ENCODE data around the gene SPEF2.
A peak's percentile ranks its signal among the peaks of the same experiment; 100 is the strongest.

The SPEF2 gene

DNA sequence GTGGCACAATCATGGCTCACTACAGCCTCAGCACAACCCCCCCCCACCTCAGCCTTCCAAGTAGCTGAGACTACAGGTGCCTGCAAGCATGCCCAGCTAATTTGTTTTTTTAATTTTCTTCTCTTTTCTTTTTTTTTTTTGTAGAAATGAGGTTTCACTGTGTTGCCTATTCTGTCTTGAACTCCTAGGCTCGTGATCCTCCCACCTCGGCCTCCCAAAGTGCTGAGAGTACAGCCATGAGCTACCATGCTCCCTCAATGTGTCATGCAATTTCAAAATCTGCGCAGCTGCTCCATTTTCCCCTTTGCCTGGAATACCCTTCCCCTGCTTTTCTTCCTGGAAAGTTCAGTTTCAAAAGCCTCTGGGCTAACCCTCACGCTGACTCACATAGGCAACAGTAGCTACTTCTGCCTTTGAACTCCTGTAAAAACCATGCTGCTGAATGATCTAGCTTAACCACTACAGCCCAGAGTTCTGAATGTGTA is 168.0 kb downstream of the SPEF2 start:
- peak; percentile 30 for DNase-seq

DNA sequence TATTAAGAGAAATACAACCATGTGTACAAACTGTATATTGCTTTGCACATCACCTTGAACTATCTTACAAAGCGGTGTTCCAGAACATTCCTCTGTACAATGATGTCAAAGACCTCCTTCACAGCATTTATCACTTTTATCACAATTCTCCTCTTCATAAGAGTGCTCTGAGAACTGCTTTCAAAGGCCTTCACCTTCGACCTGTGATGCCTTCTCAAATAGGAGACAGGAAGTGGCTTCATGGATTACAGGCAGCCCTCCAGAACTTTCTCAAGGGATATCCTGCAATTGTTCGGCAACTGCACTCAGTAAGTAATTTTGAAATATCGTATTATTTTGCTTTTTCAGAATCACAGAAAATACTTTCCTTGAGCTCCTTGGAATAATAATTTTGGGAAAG is 171.1 kb downstream of the SPEF2 start:
- DNase-seq = no peak

- no peak for DNase-seq
Observed at GRCh38 chr5:35789732-35790456, 172.2 kb downstream of the SPEF2 start.

GRCh38 chr5:35790457-35790822 is 172.8 kb downstream of the SPEF2 start:
- DNase-seq = no peak

- no peak for DNase-seq
Observed at GRCh38 chr5:35794328-35794619, 176.6 kb downstream of the SPEF2 start.

- DNase-seq = no peak
Observed at GRCh38 chr5:35794684-35795375, 177.2 kb downstream of the SPEF2 start.

- DNase-seq = no peak
Observed at GRCh38 chr5:35799181-35799580, 181.5 kb downstream of the SPEF2 start.

GRCh38 chr5:35799753-35800152 is 182.1 kb downstream of the SPEF2 start:
- DNase-seq = no peak

GRCh38 chr5:35803191-35803651 is 185.6 kb downstream of the SPEF2 start:
- no peak for DNase-seq

- DNase-seq = no peak
Observed at GRCh38 chr5:35804201-35804653, 186.6 kb downstream of the SPEF2 start.

DNA sequence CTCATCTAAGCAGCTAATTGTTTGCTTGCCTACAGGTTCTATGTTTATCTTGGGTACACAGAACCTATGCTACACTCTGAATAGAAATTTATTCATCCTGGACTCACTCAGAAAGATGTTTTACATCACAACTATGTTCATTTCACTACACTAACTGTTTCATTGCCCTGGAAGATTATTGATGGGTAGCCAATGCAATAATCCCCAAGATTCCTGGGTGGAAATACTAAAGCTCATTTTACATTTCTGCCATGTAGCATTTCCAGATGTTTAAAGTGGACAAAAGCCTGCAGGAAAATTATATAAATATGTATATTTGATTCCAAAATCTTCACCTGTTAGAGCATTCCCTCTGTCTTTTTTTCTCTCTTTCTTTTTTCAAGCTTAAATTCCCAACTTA is 187.2 kb downstream of the SPEF2 start:
- no peak for DNase-seq

GRCh38 chr5:35810601-35811000 is 192.9 kb downstream of the SPEF2 start:
- DNase-seq = no peak

DNA sequence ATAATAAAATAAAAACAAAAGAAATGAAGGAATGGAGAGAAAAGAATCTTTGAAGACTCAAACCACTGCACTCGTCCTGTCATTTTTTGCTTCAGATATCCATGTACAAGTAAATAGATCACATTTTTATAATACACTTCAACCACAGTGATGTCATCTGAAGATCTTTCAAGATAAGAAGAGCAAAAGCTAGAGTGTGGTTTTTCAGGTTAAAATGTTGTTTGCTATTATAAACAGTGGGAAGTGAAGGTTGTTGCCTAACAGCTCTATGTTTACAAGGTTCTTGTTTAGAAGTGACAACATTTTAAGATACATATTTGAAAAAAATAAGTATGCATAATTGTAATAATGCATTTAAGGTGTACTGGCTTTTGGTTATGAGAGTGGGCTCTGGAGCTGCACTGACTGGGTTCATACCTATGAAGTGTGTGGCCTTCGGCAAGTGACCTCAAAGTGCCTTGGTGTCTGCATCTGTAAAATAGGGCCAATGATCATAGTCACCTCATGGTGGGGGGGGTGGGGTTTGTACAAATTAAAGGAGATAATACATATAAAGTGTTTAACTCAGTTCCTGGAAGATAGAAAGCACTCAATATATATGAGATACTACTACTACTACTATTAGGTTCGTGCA is 193.6 kb downstream of the SPEF2 start:
- DNase-seq = no peak

- no peak for DNase-seq
Observed at GRCh38 chr5:35813521-35813920, 195.9 kb downstream of the SPEF2 start.

DNA sequence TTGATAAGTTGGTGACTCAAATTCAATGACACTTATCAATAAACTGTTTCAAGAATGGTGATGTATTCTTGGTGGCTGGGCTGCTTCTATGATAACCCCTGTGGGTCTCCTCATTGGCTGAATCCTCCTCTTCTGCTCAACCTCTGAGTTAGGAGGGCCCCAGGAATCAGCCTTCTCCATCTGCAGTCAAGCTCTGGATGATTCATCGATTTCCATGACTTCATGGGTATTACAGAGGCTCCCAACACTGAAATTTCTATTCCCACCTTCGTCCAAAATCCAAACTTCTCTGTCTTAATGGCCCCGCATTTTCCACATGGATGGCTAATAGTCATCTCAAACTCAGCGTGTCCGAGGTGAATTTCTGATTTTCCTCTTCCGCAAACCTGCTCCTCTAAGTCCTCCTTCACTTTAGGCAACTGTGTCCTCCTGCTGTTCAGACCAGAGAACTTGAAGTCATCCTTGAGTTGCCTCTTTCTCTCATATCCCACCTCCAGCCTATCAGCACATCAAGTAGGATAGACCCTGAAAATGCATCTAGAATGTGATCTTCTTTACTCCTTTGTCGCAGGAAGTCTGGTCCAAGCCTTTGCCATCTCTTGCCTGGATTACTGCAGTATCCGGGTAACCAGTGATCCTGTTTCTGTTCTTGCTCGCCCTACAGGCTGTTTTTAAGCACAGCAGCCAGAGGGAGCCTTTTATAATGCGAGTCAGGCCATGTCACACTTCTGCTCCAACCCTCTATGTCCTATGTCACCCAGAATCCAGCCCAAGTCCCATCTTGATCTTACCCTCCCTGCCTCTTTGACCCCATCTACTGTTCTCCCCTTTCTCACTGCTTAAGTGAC is 197.7 kb downstream of the SPEF2 start:
- DNase-seq = no peak

DNA sequence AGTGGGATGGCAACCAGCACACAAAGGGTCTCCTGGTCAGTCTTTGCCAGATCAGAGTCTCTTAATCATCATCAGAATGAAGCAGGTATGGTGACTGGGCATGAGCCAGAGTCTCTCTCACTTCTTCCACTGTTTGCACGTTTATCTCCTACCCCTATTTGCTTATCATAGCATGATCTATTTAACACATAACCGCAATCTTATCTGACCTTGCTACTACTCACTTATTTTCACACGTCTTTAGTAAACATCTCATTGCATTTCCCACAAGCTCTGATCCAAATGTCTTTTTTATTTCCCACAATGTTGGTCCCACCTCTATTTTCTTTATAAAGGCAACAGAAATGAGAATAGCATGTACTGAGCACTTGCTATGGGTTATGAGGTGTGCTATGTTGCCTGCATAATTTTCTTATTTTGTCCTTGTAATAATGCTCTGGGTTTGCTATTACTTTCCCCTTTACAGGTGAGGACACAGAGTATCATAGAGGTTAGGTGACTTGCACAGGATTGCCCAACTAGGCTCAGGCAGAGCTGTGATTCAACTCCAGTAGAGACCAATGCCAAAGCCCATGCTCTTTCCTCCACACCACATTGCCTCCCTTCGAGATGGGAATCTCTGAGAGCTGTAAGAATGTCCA is 199.3 kb downstream of the SPEF2 start:
- DNase-seq = no peak

DNA sequence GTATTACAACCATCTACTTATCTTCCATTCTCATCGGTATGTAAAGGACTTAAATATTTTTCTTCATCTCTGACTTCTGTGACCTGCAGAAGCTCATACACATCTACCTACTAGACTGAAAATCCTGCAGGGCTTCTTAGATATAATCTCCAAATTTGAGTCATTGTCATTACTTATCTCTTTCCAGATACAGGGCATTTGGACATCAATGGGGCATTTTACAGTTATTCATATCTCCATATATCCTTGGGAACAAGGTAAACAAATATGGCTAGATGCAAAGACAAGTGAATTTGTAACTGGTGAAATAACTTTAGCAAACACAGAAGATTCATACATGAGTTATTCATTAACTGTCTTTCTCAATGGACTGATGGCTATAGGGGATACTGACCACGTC is 201.4 kb downstream of the SPEF2 start:
- DNase-seq = no peak

- no peak for DNase-seq
Observed at GRCh38 chr5:35819668-35820067, 202.0 kb downstream of the SPEF2 start.

GRCh38 chr5:35820735-35821134 is 203.1 kb downstream of the SPEF2 start:
- DNase-seq = no peak

GRCh38 chr5:35821513-35821912 is 203.8 kb downstream of the SPEF2 start:
- no peak for DNase-seq

DNA sequence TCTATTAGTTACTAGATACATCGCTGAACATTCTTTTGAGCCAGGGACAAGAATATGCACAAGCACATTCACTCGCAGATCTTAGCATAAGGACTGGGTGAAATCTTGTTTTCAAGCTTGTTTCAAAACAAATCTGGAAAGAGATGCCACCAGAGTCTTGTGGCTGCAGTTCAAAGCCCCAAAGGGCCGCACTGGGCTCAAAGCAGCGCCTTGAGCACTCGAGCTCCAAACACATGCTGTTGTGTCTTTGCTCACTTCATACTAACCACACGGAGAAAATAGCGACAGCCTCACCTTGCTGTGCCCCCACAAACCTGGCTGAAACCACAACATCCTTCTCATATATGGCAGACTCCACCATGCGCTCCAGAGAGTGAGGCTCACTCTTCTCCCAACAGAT is 204.8 kb downstream of the SPEF2 start:
- DNase-seq = peak; percentile 34

GRCh38 chr5:35823347-35824098 is 205.9 kb downstream of the SPEF2 start:
- no peak for DNase-seq
